SKM-1 (cell line): ENCODE measurements around the gene NENF.

Source experiments
- DNase-seq: peaks from one replicate; lab custom pipeline; 2025; ENCODE audit not compliant: unreplicated experiment; lab: John Stamatoyannopoulos, UW

Gene NENF

GRCh38 chr1:212430955-212431394 is 1.7 kb upstream of the NENF start:
- no peak for DNase-seq

GRCh38 chr1:212431644-212432043 is 1.1 kb upstream of the NENF start:
- DNase-seq = no peak

- no peak for DNase-seq
Measured at GRCh38 chr1:212432272-212432660, 454 bp upstream of the NENF start.

GRCh38 chr1:212433577-212434462 is 1.1 kb downstream of the NENF start:
- no peak for DNase-seq

- no peak for DNase-seq
Measured at GRCh38 chr1:212434992-212435391, 2.3 kb downstream of the NENF start.

GRCh38 chr1:212437179-212437798 is 4.6 kb downstream of the NENF start:
- no peak for DNase-seq

- no peak for DNase-seq
Measured at GRCh38 chr1:212438831-212439237, 6.1 kb downstream of the NENF start.

GRCh38 chr1:212440419-212440818 is 7.7 kb downstream of the NENF start:
- no peak for DNase-seq

- no peak for DNase-seq
Measured at GRCh38 chr1:212442408-212442807, 9.7 kb downstream of the NENF start.

GRCh38 chr1:212446333-212446732 is 13.6 kb downstream of the NENF start:
- DNase-seq = no peak

GRCh38 chr1:212447478-212447877 is 14.8 kb downstream of the NENF start:
- DNase-seq = no peak

GRCh38 chr1:212450331-212450881 is 17.7 kb downstream of the NENF start:
- DNase-seq = no peak

GRCh38 chr1:212451416-212452322 is 18.9 kb downstream of the NENF start:
- DNase-seq = no peak

- no peak for DNase-seq
Measured at GRCh38 chr1:212452323-212453155, 19.8 kb downstream of the NENF start.

- no peak for DNase-seq
Measured at GRCh38 chr1:212453156-212453857, 20.6 kb downstream of the NENF start.

GRCh38 chr1:212454741-212455140 is 22.0 kb downstream of the NENF start:
- DNase-seq = no peak

GRCh38 chr1:212455401-212455800 is 22.7 kb downstream of the NENF start:
- no peak for DNase-seq

- peak; percentile 78 for DNase-seq
Measured at GRCh38 chr1:212455803-212456528, 23.2 kb downstream of the NENF start.
